HG02642 (cell line): ENCODE measurements around the gene MYO7B.
"Not testable (repeated sequence)": the region's sequence is repeated elsewhere in the genome, so short reads cannot be mapped to it uniquely, and the experiment has no call there.

Experiments used
- ATAC-seq: cut with Tn5 transposase; IDR thresholded peaks from one replicate; pipeline ENCODE4 v1.9.1; 2021; ENCODE audit warnings: mild to moderate bottlenecking; ENCODE audit not compliant: unreplicated experiment, poor library complexity

Gene MYO7B

DNA sequence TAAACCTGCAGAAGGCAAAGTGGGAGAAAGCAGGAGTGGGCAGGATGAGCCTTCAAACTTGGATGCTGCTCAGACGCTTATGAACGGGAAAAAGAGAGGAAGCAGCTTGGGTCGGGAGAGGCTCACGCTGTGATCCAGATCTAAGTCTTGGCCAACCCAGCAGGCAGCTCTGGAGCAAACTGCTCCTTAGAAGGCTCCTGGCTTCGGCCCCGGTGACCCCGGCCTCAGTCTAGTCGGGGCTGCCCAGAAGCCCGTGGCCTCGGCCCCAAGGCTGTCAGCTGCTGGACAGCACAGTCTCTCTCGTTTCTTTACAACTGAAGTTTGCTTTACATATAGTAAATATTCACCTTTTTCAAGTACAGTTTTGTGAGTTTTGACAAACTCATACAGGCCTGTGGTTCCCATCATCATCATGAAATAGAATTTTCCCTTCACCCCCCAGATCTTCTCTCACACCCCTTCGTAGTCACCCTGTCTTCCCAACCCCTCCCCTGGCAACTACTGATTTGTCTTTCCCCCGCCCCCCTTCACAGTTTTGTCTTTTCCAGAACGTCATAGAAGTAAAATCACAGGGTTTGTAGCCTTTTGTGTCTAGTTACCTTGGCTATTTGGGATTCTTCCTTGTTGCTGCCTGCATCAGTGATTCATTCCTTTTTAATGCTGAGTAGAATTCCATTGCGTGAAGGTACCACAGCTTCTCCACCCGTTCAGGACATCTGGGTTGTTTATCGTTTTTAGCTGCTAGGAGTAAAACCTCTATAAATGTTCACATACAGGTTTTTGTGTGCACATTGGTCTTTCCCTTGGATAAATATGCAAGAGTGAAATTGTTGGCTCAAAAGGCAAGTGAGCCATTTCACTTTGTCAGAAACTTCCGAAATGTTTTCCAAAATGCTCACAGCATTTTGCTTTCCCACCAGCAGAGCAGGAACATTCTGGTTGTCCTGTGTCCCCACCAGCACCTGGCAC is 35.1 kb downstream of the MYO7B start:
- ATAC-seq, result no peak

DNA sequence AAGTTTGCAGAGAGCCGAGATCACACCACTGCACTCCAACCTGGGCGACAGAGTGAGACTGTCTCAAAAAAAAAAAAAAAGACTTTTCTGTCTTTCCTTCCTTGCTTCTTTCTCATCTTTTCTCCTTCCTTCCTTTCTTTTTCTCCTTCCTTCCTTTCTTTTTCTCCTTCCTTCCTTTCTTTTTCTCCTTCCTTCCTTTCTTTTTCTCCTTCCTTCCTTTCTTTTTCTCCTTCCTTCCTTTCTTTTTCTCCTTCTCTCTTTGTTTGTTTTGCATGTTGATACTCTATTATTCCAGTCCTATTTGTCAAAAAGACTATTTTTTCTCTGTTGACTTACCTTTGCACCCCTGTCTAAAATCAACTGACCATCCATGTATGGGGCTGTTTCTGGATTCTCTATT is 36.9 kb downstream of the MYO7B start:
- not testable (repeated sequence) for ATAC-seq

DNA sequence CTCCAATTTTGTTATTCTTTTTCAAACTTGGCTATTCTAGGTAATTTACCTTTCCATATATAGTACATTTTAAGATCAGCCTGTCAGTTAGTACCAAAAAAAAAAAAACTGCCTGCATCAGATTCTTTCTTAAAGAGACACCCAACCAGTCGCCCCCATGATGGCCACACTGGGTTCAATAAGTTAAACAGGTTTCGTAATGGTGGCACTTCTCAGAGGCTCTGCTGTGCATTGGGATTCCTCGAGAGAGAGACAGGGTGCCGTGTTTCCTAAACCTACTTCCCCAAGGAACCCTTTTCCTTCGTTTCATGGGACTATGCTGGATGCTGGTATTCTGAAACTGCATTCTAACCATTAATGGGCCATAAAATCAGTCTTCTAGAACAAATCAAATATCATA is 37.4 kb downstream of the MYO7B start:
- no peak for ATAC-seq

DNA sequence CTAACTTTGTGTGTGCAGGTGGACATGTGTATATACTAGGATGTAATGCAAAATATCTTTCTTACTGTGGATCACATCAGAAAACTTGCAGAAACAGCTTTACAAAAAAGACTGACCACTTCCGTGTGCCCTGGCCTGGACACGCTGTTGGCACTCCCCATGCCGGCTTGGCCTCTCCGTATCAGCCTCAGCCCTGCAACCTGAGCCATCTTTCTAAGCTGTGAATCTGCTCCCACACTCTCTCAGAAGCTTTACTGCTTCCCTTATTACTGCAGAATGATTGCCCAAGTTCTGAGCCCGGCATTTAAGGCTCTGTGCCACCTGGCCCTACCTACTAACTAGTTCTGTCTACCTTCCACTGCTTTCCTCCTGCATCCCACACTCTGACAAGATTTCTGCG is 37.8 kb downstream of the MYO7B start:
- no peak for ATAC-seq

DNA sequence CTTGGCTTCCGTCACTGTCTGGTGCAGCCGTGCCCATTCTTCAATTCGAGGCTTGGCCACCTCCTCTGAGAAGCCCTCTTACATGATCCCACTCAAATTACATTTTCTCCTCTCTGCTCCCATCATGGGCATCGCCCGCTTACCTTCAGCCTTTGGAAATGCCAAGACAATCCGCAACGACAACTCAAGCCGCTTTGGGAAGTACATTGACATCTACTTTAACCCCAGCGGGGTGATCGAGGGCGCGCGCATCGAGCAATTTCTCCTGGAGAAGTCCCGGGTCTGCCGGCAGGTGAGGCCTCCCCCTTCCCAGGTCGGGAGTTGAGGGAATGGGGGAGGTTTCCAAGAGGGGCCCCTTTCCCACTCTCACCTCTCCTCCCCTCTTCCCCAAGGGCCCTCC is 38.3 kb downstream of the MYO7B start:
- no peak for ATAC-seq

GRCh38 chr2:127574656-127575055 is 39.2 kb downstream of the MYO7B start:
- no peak for ATAC-seq

DNA sequence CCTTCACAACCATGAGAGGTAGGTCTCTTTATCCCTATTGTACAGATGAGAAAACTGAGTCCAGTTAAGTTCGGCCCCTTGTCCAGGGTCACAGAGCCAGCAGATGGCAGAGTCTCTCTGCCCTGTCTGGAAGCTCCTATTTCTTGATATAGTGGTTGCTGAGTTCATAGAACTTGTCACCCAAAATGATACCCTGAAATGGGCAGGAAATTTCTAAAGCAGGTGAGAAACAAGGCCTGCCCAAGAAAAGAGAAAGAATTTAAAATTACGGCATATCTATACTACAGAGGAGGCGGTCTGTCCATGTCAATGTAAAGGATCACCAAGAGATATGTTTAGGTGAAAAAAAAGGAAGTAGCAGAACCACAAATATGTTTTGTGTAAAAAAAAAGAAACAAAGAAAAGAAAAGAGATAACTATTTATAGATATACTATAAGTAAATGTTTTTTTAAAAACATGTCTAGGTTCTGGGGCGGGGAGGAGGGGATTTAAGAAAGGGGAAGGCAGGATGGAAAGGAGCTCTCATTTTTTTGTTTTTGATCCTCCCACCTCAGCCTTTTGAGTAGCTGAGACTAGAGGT is 39.8 kb downstream of the MYO7B start:
- no peak for ATAC-seq

DNA sequence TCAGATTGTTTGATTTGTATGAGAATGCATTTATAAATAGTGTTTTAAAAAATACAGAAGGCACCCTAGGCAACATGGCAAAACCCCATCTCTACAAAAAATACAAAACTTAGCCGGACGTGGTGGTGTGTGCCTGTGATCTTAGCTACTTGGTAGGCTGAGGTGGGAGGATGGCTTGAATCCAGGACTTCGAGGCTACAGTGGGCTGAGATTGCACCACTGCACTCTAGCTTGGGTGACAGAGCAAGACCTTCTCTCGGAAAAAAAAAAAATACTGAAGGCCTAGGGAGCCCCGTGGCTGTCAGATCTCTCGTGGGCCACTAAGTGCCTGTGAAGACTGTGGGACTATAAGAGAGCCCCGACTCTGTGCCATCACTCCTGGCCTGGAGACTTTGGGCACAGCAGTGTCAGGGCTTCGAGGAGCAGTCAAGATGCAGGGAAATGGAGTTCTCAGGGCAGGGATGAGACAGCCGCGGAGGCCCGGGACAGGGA is 40.5 kb downstream of the MYO7B start:
- no peak for ATAC-seq

DNA sequence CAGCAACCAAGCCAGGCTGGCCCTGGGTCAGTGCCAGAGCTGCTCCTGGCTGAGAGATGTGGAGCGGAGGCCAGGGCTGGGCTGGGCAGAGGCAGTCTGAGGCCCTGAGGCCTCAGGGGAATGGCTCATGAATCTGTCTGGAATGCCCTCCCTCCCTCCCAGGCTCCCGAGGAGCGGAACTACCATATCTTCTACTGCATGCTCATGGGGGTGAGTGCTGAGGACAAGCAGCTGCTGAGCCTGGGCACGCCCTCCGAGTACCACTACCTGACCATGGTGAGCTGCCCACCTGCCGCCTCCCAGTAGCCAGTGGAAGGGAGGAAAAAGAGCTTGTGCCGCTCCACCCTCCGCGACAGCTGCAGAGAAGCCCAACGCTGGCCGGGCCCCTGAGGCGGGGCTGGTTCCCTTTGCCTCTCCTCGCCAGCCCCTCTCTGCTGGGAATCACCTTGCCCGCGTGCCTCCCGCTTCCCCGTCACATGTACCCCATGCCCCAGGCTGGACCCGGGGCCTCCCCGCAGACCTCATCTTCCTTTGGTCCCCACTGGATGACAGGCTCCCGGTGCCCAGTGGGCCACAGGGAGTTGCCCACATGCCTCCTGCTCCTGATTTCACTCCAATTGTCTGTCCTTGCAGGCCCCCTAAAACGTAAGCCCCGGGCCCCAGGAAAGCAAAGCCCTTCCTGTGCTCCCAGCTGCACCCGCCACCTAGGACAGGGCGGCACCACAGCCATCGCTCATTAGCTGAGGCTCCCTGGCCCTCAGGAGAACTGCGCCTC is 41.1 kb downstream of the MYO7B start:
- no peak for ATAC-seq

DNA sequence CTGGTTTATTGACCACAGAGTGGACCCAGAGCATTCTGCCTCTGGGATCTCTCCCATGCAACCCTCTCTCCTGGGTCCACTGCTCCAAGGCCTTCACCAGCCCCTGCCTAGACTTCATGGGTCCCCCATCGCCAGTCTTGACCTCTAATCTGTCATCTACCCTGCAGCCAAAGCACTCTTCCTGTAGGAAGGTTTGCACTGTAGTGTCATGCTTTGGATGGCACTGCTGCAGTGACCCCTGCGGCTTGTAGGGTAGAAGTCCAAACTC is 41.7 kb downstream of the MYO7B start:
- ATAC-seq, result no peak

DNA sequence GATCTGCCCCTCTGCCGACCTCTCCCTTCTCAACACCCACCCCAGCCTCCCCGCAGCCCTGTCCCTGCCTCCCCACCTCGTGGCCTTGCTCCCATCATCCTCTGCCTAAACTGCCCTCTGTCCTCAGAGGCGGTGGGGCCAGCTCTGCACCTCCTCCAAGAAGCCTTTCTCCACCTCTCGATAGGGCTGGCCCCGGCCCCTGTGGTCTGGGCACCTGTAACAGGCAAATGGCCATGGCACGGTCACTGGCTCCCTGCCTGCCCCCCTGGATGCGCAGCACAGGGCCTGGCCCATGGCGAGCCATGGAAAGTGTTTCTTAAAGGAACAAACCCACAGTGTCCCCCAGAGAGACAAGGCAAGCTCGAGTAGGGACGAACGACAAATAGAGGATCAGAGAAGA is 42.0 kb downstream of the MYO7B start:
- no peak for ATAC-seq

GRCh38 chr2:127577973-127578372 is 42.5 kb downstream of the MYO7B start:
- ATAC-seq, result no peak

GRCh38 chr2:127578411-127578810 is 42.9 kb downstream of the MYO7B start:
- ATAC-seq, result no peak

- ATAC-seq, result no peak
Observed at GRCh38 chr2:127579231-127579630, 43.7 kb downstream of the MYO7B start.

DNA sequence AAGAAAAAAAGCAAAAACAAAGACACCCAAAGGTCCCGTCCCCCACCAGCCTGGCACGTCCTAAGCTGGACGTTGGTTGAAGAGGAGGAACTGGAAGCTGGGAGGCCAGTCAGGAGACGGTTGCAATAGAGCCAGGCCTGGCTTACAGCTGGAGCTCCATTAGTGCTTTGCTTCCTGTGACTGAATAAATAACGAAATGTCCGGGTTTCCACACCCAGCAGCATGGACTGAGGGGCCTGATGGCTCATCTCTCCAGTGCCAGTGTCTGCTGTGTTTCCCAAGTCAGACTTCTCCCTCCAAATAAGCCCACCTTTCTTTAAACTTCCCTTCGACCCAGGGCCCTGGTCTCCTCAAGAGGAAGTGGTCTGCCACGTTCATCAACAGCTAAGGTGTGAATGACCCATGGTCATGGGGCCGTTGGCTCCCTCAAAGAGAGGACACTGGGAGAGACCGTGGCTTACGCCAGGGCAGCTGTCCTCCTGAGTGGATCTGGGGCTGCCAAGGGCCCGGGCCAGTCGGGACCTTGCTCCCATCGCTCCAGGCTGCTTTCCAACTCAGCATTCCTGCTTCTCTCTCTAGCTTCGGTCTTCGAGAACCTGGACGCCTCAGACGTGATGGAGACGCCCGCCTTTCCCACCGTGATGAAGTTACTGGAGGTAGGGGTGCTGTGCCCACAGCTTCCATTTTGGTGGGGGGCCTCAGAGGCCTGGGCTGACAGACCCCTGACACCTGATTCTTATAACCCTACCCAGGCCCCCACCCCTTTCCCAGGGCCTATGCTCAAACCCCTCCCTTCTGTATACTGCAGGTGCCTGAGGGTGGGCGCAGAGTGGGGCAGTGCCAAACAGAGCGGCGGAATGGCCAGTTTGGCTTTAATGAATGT is 44.9 kb downstream of the MYO7B start:
- ATAC-seq, result no peak

- no peak for ATAC-seq
Observed at GRCh38 chr2:127581050-127581345, 45.5 kb downstream of the MYO7B start.

- no peak for ATAC-seq
Observed at GRCh38 chr2:127581516-127582490, 46.3 kb downstream of the MYO7B start.

GRCh38 chr2:127582863-127583861 is 47.7 kb downstream of the MYO7B start:
- no peak for ATAC-seq
